ENCODE results near the gene CD82. TPM values are rescaled to one million over a fixed set of nuclear protein-coding genes. Genes with fewer than 3 reads are reported as not detected.

CD82 gene
- total RNA-seq, 1 donor from 2014 or later = 58.0 TPM

DNA sequence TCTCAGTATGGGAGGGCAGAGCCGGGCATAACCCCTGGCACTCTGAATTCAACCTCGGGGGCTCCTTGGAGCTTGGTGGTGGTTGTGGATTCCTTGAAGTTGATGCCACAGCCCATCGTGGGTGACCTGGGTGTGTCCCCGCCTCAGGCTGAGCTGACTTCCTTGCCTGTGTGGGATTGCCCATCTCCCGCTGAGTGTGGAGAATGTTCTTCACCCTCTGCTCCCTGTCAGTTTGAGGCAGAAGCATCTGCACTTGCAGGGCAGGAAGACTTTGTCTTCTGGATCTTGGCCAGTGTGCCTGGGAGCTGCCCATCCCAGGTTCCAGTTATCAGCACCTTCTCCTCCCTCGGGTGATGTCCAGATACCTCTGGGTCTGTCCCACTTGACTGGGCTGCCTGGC, 25.3 kb downstream of the CD82 start:
- ATAC-seq (no peak), DNase-seq (no peak)
- intact Hi-C loops (cut with micrococcal nuclease) = no loop called here

DNA sequence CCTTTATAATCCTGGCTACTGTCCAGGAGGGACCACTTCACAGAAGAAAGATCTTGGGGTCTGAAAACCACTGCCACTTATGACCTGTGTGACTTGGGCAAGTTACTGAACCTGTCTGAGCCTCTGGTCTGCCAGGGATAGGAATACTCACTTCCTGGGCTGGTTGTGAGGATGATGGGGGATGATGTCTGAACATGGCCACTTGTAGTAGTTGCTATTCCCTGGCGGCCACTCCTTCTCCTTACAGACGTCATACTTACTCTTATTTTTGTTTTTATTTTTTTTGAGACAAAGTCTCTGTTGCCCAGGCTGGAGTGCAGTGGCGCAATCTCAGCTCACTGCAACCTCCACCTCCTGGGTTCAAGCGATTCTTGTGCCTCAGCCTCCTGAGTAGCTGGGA, 26.1 kb downstream of the CD82 start:
- intact Hi-C loops (cut with micrococcal nuclease) = no loop called here
- DNase-seq (no peak), ATAC-seq (no peak)

DNA sequence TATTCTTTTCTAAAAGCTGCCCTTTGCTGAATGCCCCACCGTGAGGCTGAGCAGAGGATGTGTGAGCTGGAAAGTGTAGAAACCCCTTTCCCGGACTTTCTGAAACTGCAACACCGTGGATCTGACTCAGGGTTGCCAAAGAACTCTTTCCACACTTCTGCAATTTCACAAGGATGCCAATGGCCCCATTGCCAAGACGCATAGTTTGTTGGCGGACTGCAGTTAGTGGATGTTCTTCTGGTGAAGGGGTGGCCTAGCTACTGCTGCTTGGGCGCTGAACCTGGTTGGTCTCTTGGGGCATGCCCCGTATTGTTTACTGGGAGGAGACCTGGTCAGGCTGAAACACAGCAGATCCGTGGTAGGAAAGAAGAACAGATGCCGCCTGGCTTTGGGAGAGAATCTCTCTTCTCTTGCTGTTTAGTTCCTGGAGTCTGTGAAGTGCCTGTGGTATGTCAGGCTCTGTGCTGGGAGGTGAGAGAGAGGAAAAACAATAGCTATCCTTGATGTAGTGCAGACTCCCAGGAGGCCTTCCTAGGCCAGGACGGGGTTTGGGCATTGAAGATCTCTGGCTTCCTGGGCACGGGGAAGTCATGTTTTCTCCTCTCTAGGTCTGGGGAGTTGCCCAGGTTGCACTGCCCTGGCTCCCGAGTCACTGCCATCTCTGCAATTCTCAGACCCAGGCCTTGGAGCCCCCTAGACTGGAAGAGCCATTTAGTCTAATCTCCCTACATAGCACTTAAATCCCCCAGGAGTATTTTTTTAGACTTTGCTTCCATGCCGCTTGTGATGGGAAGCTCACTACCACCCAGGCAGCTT, 26.9 kb downstream of the CD82 start:
- ATAC-seq (no peak), DNase-seq (no peak)
- intact Hi-C loops (cut with micrococcal nuclease) = no loop called here

DNA sequence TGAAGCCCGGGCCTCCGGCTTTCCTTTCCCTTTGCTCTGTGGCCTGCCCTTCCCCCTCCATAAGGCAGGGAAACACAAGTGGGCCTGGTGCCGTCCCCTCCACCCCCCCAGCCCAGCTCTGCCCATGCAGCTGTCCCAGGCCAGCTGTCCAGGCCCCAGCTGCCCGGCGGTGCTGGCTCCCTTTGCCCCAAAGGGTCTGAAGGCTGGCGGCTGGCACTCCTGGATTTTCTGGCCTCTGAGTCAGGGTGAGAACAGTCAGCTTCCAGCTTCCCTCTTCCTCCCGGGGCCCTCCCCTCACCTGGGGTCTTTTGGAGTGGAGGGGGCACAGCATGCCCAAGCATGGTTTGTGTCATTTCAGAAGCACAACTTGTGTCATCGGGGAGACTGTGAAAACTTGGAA, 27.8 kb downstream of the CD82 start:
- intact Hi-C loops (cut with micrococcal nuclease) = no loop called here
- ATAC-seq = no peak
- DNase-seq = no peak

DNA sequence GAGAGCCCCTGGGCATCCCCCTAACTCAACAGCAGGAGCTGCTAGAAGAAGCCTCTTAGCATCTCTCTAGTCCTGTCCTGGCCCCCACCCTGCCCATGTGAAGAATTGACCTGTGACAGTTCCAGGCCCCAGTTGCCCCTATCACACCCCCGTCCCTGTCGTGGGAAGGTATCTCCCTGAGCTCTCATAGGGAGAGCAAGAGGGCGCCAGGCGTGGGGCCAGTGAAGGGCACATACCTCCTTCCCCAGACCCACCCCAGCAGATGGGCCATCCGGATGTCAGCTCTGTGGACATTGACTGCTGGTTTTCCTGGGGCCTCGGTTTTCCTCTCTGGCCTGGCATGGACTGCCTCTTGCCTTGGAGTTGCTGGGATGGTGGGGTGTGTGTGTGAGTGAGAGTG, 29.5 kb downstream of the CD82 start:
- intact Hi-C loops (cut with micrococcal nuclease) = no loop called here
- ATAC-seq (no peak), DNase-seq (no peak)

DNA sequence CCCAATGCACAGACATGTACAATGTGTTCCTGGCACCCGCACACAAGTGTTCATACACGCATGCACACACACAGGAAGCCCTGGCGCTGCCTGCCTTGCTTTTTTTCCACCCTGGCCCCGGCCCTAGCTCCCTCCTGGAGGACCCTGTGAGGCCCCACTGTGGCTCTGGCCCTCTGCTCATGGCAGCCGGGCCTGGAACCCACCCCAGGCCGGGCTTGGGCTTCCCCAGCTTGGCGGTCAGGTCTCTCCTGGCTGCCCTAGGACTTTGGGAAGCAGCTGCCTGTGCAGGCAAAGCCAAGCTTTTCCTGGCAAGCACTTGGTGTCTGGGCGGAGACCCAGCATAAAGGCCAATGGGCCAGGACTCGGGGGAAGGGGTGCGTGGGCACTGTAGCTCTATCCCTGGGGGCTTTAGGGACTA, 30.5 kb downstream of the CD82 start:
- ATAC-seq = peak; percentile 89
- DNase-seq = peak; percentile 87
- intact Hi-C loops (cut with micrococcal nuclease) = no loop called here

DNA sequence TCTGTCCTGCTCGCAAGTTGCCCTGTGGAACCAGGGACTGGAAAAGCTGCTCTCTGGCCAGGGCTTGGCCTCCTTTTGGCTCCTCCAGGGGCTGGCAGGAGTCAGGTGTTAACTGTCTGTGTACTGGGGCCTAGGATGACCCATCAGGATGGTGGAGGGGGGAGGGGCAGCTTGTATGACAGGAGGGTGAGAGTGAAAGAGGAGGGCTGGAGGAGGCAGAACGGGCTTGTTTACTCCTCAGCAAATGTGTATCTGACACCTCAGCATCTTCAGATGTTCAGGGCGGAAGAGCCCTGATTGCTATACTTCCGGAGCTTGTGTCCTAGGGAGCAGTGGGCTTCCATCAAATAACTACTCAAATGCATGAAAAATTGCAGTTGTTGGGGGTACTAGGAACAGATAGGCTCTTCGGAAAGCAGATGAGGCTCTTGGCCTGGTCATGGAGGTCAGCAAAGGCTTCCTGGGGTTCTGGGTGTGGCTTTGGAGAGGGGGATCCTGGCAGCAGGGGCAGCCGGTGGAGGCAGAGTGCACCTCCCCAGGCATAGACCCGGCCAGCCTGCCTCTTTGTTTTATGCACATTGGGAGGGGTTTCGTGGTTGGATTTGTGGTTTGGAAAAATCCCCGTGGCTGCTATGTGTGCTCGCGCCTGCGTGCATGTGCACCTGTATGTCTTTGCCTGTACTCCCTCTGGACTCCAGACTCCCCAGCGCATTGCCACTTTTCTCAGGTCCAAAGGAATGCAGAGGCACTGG, 31.2 kb downstream of the CD82 start:
- DNase-seq (no peak), ATAC-seq (peak; percentile 4)
- intact Hi-C loops (cut with micrococcal nuclease) = no loop called here

DNA sequence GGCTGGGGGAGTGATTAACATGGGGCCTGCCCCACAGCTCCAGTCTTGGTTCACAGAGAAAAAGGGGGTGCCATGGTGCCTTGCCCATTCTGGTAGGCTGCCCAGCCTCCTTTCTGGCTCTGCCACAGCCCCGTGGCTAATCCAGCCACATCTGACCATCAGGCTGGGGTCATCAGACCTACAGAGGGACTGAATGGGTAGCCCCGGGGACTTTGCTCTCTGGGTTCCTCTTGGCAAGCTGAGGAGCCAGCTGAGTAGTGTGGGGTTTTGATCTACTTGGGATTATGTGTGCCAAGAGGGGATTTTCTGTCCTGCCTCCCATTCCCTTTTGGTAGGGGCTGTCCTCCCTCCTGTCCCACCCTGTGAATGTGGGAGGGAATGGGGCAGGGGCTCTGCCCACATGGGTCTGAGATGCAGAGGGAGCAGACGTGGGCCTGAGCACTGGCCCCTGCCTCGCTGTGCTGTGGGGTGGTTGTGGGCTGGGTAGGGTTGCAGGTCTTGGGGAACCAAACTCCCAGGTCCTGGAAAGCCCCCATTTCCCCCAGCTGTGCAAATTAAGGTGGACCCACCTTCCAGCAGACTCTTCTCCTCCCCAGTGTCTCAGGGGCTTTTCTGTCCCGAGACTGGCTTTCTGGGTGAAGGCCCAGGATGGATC, 32.0 kb downstream of the CD82 start:
- intact Hi-C loops (cut with micrococcal nuclease) = no loop called here
- no peak for DNase-seq

DNA sequence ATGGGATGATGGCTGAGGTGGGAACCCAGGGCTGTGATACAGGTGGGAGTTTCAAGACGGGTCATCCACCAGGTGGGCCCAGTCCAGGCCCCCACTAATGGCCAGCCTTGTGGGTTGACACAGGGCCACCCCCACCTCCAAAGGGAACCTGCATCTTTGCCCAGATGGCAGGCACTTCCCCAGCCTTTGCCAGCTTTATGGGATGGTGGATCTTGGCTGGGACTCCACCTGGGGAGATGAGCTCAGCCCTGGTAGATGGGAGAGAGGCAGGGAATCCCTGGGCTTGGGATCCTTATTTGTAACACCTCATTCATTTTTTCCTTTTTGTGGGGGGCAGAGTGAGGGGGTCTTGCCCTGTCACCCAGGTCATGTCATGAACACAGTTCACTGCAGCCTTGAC, 33.4 kb downstream of the CD82 start:
- intact Hi-C loops (cut with micrococcal nuclease) = no loop called here
- DNase-seq (no peak), ATAC-seq (no peak)

More for the DNA sequence above, 32.0 kb downstream of the CD82 start:
- no peak for ATAC-seq

DNA sequence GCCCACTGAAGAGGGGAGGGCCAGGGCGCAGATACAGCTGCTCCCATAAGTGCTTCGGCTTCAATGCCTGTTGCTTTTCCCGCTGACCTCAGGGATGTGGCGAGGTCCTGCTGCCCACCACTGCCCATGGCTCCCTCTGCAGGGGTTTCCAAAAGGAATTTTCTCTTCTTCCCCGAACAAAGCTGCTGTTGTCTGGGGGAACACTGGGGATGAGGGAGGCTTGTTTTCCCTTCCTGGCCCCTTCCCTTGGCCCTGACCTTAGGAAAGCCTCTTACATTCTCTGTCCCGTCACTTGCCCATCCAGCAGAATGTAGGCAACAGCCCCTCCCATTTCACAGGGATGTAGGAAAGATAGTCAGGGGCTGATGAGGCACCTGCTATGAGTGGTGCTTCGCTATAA, 34.8 kb downstream of the CD82 start:
- DNase-seq (no peak), ATAC-seq (no peak)
- intact Hi-C loops (cut with micrococcal nuclease) = no loop called here

DNA sequence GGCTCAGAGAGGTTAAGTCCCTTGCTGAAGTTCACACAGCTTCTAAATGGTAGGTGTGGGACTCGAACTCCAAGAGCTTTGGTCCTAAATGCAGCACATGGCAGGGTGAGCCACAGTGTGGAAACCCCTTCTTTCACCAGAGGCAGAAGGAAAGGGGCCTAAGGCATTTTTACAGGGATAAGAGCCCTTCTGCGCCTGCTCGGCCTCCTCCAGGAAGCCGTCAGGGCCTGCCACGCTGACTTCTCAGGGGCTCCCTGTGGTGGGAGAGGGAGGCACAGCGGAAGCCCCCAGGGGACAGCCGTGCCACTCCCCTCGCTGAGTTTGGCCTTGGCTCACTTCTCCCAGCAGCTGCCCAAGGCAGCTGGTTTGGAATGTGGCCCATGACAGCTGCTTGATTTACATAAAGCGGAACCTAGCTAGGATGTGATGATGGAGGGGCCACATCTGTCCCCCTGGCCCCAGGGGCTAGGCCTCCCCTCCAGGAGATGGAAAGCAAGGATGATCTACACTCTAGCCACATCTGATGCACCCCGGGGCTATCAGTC, 35.4 kb downstream of the CD82 start:
- peak; percentile 70 for DNase-seq
- ATAC-seq = peak; percentile 59
- intact Hi-C loops (cut with micrococcal nuclease) = no loop called here

DNA sequence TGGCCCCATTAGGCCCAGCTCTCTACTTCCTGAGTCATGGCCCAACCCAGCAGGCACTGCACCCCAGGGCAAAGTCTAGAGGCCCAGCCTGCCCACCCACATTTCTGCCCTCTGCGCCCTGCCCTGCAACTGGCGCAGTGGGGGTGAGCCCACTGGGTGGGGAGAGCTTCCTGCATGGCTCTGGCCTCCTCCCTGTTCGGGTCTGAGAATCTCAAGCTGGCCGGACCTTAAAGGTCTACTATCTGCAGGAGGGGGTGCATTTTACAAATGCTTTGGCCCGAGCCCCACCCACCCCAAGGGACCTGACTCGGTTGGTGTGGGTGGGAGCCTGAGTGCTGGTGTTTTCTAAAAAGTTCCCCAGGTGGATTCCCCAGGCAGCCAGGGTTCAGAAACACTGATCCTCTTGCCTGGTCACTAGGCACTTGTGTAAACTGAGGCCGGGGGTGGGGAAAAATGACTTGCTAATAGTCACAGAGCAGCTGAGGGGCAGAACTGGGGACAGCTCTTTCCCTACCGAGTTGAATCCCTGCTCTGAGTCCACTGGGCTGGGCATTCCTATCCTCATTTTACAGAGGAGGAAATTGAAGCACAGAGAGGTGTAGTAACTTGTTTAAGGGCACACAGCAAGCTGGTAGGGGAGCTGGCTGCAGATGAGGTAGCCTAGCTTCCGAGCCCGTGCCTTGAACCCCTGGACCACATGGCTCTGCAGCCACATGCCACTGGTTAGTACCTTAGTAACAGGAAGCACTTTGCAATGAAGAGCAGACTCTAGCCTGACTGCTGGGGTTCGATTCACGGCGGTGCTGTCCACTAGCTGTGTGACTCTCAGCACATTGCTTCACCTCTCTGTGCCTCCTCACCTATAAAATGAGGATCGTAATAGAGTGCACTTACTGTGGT, 36.3 kb downstream of the CD82 start:
- DNase-seq (no peak), ATAC-seq (peak; percentile 12)
- intact Hi-C loops (cut with micrococcal nuclease) = no loop called here

DNA sequence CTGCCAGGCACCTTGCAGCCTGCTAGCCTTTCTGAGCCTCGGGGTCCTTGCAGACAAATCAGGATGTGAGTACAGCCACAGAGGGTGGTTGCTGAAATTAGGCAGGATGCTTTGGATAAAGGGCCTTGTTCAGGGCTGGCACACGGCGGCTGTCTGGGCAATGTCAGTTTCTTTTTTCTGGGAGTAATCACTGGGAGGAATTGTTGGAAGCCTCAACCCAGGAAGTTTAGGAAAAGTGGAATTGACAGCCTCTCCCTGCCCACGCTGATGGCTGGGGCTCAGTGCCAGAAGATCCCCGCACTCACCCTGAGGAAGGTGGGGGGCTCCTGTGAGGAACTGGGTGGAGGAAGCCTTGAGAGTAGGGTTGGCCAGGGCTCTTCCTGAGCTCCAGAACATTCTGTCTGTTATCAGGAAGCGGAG, 37.4 kb downstream of the CD82 start:
- intact Hi-C loops (cut with micrococcal nuclease) = no loop called here
- DNase-seq (no peak), ATAC-seq (peak; percentile 42)

DNA sequence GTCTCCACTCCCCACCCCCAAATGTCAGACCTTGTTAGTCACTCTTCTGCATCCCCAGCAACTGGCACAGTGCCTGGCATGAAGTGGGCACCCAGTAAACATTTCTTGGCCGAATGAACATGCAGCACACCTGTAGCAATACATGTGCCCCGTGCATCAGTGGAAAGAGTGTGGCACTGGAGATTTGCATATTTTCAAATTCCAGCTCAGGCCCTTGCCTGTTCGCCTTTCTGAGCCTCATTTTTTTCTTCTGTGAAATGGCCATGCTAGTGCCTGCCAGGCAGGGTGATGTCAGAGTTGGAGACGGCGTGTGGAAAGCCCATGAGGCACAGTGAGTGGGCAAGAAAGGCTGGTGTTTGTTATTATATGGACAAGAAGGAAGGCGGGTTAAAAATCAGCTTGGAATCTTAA, 38.7 kb downstream of the CD82 start:
- intact Hi-C loops (cut with micrococcal nuclease) = no loop called here
- no peak for ATAC-seq

DNA sequence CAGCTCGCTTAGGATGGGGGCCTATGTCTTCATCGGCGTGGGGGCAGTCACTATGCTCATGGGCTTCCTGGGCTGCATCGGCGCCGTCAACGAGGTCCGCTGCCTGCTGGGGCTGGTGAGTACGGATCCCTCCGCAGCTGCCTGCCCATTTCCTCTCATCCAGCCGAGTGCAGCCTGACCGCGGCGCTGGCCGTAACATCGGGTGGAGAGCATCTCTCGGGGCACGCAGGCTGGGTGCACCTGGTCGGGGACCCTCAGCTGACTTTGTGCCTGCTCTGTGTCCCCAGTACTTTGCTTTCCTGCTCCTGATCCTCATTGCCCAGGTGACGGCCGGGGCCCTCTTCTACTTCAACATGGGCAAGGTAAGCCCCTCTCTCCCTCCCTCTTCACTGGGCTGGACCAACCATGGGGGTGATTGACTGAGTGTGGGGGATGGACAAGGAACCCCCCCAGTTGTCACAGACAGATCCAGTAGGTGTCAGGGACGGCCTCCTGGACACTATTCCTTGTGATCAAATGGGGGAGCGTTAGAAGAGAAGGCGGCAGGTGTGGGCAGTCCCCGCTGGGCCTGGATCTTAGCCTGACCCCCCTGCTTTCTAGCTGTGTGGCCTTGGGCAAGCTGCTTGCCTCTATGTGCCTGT, 39.7 kb downstream of the CD82 start:
- intact Hi-C loops (cut with micrococcal nuclease) = no loop called here
- no peak for ATAC-seq

More for the DNA sequence above, 38.7 kb downstream of the CD82 start:
- DNase-seq = no peak

DNA sequence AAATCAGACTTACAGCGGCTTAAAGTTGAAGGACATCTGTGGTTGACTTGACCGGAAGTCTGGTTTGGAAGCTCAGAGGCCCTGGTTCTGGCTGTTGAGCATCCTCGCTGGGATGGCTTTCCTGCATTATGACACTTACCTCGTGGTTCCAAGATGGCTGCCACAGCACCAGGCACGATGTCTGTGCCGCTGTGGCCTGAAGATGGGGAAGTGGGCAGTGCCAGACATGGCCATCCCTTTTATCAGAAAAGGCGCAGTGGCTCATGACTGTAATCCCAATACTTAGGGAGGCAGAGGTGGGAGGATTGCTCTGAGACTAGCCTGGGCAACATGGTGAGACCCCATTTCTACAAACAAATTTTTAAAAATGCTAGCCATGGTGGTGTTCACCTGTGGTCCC, 40.5 kb downstream of the CD82 start:
- intact Hi-C loops (cut with micrococcal nuclease) = no loop called here
- DNase-seq (no peak), ATAC-seq (no peak)

More for the DNA sequence above, 39.7 kb downstream of the CD82 start:
- DNase-seq = no peak

DNA sequence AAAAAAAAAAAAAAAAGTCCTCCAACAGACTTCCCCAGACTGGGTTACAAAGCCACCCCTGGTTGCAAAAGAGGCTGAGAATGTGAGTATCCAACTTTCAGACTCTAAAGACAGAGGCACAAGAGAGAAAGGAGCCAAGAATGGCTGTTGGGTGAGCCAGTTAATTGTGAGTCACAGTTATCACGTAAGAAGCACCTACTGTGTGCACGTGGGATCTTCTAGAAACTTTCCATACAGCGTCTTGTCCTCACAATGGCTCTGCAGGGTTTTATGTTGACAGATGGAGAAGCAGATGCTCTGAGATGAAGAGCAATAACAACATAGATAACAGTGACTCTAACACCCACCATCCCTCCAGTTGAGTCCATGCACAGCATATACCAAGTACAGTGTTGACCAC, 41.0 kb downstream of the CD82 start:
- DNase-seq (no peak), ATAC-seq (no peak)
- intact Hi-C loops (cut with micrococcal nuclease) = no loop called here

DNA sequence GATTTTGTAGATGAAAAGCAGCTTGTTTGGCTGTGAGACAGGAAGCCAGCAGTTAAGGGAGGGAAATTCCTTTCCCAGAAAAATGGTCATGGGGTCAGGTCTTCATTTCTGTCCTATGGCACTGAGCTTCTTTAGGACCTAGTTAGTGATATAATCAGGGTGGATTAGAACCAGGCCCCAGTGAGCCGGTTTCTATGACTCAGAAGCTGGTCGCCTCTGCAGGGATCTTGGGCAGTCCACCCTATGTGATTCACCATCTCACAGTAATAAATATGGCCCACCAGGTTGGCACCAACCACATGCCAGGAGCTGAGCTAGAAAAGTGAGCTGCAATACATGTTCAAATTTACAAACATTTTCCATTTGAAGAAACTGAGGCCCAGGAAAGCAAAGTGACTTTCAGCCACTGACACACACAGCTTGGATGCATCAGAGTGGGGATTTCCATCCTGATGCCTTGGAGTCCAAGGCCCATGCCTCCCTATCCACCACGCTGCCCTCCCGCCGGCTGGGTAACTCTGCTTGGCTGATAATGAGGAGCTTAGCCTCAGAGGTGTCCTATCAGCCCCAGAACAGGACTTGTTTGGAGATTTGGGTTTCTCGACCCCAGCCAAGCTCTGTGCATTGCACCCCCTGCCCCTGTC, 42.0 kb downstream of the CD82 start:
- DNase-seq (no peak), ATAC-seq (no peak)
- intact Hi-C loops (cut with micrococcal nuclease) = no loop called here
